ENCODE data around the gene RNF148. TPM values are rescaled to one million over a fixed set of nuclear protein-coding genes. Genes with fewer than 3 reads are reported as not detected.

Gene RNF148
- total and polyA plus RNA-seq, 2 of the 8 experiments (the other 6 are each of a cell fraction or from before 2014, with no cell fraction given): 0.27 to 0.45 TPM

DNA sequence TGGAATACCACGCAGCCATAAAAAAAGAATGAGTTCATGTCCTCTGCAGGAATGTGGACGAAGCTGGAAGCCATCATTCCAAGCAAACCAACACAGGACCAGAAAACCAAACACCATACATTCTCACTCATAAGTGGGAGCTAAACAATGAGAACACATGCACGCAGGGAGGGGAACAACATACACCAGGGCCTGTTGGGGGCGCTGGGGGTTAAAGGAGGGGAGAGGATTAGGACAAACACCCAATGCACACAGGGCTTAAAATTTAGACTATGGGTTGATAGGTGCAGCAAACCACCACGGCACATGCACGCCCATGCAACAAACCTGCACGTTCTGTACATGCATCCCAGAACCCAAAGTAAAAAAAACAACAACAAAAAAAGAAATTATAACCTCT lies 27.1 kb downstream of the RNF148 start:
- Histone ChIP-seq H4K20me1 (replicated peaks in 1 of 2; ENCODE audit: control insufficient read depth in 1 of 2, insufficient read depth in 2 of 2, low read length in 2 of 2) (no peaks in the 10 kb centered on the region), H4K8ac (ENCODE audit: extremely low read depth, insufficient read depth, low read length) (no peak overlapping the region), H4K91ac (replicated peaks; ENCODE audit: insufficient read length, low read length) (no peak overlapping the region), H3K4ac (replicated peaks; ENCODE audit: insufficient read length, low read depth, low read length) (no peak overlapping the region), H2BK20ac (ENCODE audit: low read length) (0 out of 2 replicates have a peak overlapping the region, but pooled peaks have one; percentile 34), H3K27me3 (replicated peaks in 1 of 4; ENCODE audit: control insufficient read depth in 3 of 4, extremely low read depth in 1 of 4, insufficient read depth in 3 of 4, low read length in 3 of 4) (peaks cover 0 to 2% (median 0%) of the 10 kb centered on the region in 4 experiments; a peak in 1 of 7 replicates), H3K79me2 (ENCODE audit: control insufficient read depth in 1 of 2, insufficient read depth in 2 of 2, low read length in 2 of 2) (peaks cover 0 to 11% of the 10 kb centered on the region in 2 experiments; a peak in 2 of 4 replicates), H3K79me1 (ENCODE audit: low read depth, low read length) (no peaks in the 10 kb centered on the region), H3K14ac (ENCODE audit: insufficient read length) (no peak overlapping the region), H2AFZ (ENCODE audit: low read length) (no peak overlapping the region), H2BK5ac (ENCODE audit: low read depth, low read length) (no peak overlapping the region; the same call in 1 of the 2 replicates), H2BK15ac (ENCODE audit: low read length) (no peak overlapping the region), H4K5ac (ENCODE audit: insufficient read length, low read depth, low read length) (no peak overlapping the region), H3K36me3 (ENCODE audit: control insufficient read depth in 2 of 4, insufficient read depth in 4 of 4, low read length in 3 of 4) (peaks cover 0 to 4% (median 0%) of the 10 kb centered on the region in 4 experiments; a peak in 1 of 8 replicates), H2AK5ac (ENCODE audit: low read depth, low read length) (0 out of 2 replicates have a peak overlapping the region, but pooled peaks have one; percentile 6), H3K23ac (ENCODE audit: insufficient read length) (no peak overlapping the region), H3K18ac (ENCODE audit: extremely low read depth, low read length) (no peak overlapping the region), H3K4me1 (replicated peaks in 1 of 4; ENCODE audit: control insufficient read depth in 3 of 4, insufficient read depth in 4 of 4, low read length in 3 of 4) (peaks cover 6 to 30% (median 19%) of the 10 kb centered on the region in 4 experiments), H3K4me2 (ENCODE audit: insufficient read depth in 1 of 2, low read depth in 2 of 2, low read length in 2 of 2) (no peak overlapping the region), H3K9me3 (ENCODE audit: insufficient read depth in 2 of 2, low read depth in 1 of 2, low read length in 1 of 2) (peaks cover 3 to 8% of the 10 kb centered on the region in 2 experiments; a peak in 2 of 4 replicates), H3K9ac (replicated peaks in 1 of 4; ENCODE audit: extremely low read depth in 1 of 4, low read depth in 3 of 4, low read length in 3 of 4) (no peak overlapping the region), H3K27ac (ENCODE audit: low read depth, low read length) (no peak overlapping the region), H2BK120ac (replicated peaks; ENCODE audit: low read depth, low read length) (no peak overlapping the region), H2BK12ac (ENCODE audit: low read depth, low read length) (peak overlapping the region; percentile 55), H3K23me2 (ENCODE audit: low read depth, low read length) (no peaks in the 10 kb centered on the region), H3K56ac (replicated peaks; ENCODE audit: insufficient read length, low read depth, low read length) (no peak overlapping the region), H3K4me3 (ENCODE audit: extremely low read depth in 1 of 4, insufficient read depth in 2 of 4, low read depth in 3 of 4, low read length in 4 of 4) (no peak overlapping the region)
- CTCF ChIA-PET (ENCODE audit: partially characterized antibody): interaction anchor here (2.6 kb wide), 1 partner anchor 14 kb away, joined by 10 read pairs; no protein-coding TSS in a partner anchor
- POLR2A ChIA-PET (ENCODE audit: partially characterized antibody): interaction anchor here (0.6 kb wide), 1 partner anchor 291 kb away, joined by 3 read pairs; no protein-coding TSS in a partner anchor
- FAIRE-seq (peak; percentile 42), DNase-seq (ENCODE audit: low read depth in 1 of 2, low spot score in 2 of 2) (no peak)
- 74% methylated on average over 7 of the region's 7 CpGs; no CpG with 5 or more reads in 1 of the 2 experiments for WGBS, 2 experiments (ENCODE audit: extremely low coverage in 1 of 2, insufficient coverage in 1 of 2, insufficient read length in 1 of 2, insufficient replicate concordance in 2 of 2, low coverage in 1 of 2, low lambda C conversion rate in 2 of 2, missing lambda C conversion rate in 1 of 2)
- no peak for TF ChIP-seq BCL11A (IDR thresholded peaks at IDR 0.05; ENCODE audit: low read depth in 2 of 2, low read length in 2 of 2)
- no peak for TF ChIP-seq RFX5 (IDR thresholded peaks at IDR 0.05; ENCODE audit: borderline replicate concordance, low read depth, low read length)
- TF ChIP-seq RAD21 (IDR thresholded peaks at IDR 0.05 in 1 of 2, conservative IDR thresholded peaks at IDR 0.05 in 1 of 2; ENCODE audit: low read depth in 2 of 2, low read length in 2 of 2): peak; percentile 61 to 64
- no peak for TF ChIP-seq CEBPB (IDR thresholded peaks at IDR 0.05; ENCODE audit: low read depth, low read length)
- TF ChIP-seq, protein P1, sequence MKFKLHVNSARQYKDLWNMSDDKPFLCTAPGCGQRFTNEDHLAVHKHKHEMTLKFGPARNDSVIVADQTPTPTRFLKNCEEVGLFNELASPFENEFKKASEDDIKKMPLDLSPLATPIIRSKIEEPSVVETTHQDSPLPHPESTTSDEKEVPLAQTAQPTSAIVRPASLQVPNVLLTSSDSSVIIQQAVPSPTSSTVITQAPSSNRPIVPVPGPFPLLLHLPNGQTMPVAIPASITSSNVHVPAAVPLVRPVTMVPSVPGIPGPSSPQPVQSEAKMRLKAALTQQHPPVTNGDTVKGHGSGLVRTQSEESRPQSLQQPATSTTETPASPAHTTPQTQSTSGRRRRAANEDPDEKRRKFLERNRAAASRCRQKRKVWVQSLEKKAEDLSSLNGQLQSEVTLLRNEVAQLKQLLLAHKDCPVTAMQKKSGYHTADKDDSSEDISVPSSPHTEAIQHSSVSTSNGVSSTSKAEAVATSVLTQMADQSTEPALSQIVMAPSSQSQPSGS (IDR thresholded peaks at IDR 0.05; ENCODE audit: low read length): no peak
- no peak for TF ChIP-seq ZNF274 (IDR thresholded peaks at IDR 0.05; ENCODE audit: borderline replicate concordance, extremely low read depth, low read length)
- no peak for TF ChIP-seq RBBP5 (IDR thresholded peaks at IDR 0.05; ENCODE audit: borderline replicate concordance, low read depth, low read length)
- TF ChIP-seq, protein P2, sequence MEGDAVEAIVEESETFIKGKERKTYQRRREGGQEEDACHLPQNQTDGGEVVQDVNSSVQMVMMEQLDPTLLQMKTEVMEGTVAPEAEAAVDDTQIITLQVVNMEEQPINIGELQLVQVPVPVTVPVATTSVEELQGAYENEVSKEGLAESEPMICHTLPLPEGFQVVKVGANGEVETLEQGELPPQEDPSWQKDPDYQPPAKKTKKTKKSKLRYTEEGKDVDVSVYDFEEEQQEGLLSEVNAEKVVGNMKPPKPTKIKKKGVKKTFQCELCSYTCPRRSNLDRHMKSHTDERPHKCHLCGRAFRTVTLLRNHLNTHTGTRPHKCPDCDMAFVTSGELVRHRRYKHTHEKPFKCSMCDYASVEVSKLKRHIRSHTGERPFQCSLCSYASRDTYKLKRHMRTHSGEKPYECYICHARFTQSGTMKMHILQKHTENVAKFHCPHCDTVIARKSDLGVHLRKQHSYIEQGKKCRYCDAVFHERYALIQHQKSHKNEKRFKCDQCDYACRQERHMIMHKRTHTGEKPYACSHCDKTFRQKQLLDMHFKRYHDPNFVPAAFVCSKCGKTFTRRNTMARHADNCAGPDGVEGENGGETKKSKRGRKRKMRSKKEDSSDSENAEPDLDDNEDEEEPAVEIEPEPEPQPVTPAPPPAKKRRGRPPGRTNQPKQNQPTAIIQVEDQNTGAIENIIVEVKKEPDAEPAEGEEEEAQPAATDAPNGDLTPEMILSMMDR (IDR thresholded peaks at IDR 0.05; ENCODE audit: control extremely low read depth in 1 of 3, insufficient read depth in 1 of 3, low read depth in 1 of 3, low read length in 3 of 3): peak; percentile 24 to 35 (median 28)

Measured in H1 (cell line).